ENCODE data around the gene MTHFD2L. TPM values are rescaled to one million over a fixed set of nuclear protein-coding genes. Genes with fewer than 3 reads are reported as not detected.

MTHFD2L gene
- total RNA-seq, 1 donor from 2014 or later = 14.7 TPM

- H3K27me3 Mint-ChIP-seq (ENCODE audit: unreplicated experiment) = no peaks in the 10 kb centered on the region
- H3K27ac Mint-ChIP-seq (ENCODE audit: unreplicated experiment) = no peak overlapping the region
- H3K36me3 Mint-ChIP-seq (ENCODE audit: unreplicated experiment) = peaks cover 6% of the 10 kb centered on the region
- no peak overlapping the region for H3K4me3 Mint-ChIP-seq (ENCODE audit: unreplicated experiment)
- no peaks in the 10 kb centered on the region for H3K4me1 Mint-ChIP-seq (ENCODE audit: unreplicated experiment)
- TF ChIP-seq CTCF (IDR thresholded peaks at IDR 0.05) = no peak
- no peak for DNase-seq (ENCODE audit: extremely low spot score, unreplicated experiment)
- H3K9me3 Mint-ChIP-seq (ENCODE audit: unreplicated experiment) = peaks cover 4% of the 10 kb centered on the region
Measured at GRCh38 chr4:74174421-74174820, 16.5 kb downstream of the MTHFD2L start.

- no peak for DNase-seq (ENCODE audit: extremely low spot score, unreplicated experiment)
- Mint-ChIP-seq H3K36me3 (ENCODE audit: unreplicated experiment) (peaks cover 6% of the 10 kb centered on the region), H3K27ac (ENCODE audit: unreplicated experiment) (no peak overlapping the region), H3K9me3 (ENCODE audit: unreplicated experiment) (peaks cover 4% of the 10 kb centered on the region), H3K4me3 (ENCODE audit: unreplicated experiment) (no peak overlapping the region), H3K4me1 (ENCODE audit: unreplicated experiment) (no peaks in the 10 kb centered on the region), H3K27me3 (ENCODE audit: unreplicated experiment) (no peaks in the 10 kb centered on the region)
- no peak for TF ChIP-seq CTCF (IDR thresholded peaks at IDR 0.05)
Measured at GRCh38 chr4:74174941-74175340, 17.0 kb downstream of the MTHFD2L start.

GRCh38 chr4:74175379-74175778, 17.5 kb downstream of the MTHFD2L start:
- Mint-ChIP-seq H3K27me3 (ENCODE audit: unreplicated experiment) (no peaks in the 10 kb centered on the region), H3K4me1 (ENCODE audit: unreplicated experiment) (no peaks in the 10 kb centered on the region), H3K36me3 (ENCODE audit: unreplicated experiment) (peaks cover 6% of the 10 kb centered on the region), H3K9me3 (ENCODE audit: unreplicated experiment) (peaks cover under 1% of the 10 kb centered on the region), H3K27ac (ENCODE audit: unreplicated experiment) (no peak overlapping the region), H3K4me3 (ENCODE audit: unreplicated experiment) (no peak overlapping the region)
- TF ChIP-seq CTCF (IDR thresholded peaks at IDR 0.05) = no peak
- DNase-seq (ENCODE audit: extremely low spot score, unreplicated experiment) = no peak

GRCh38 chr4:74178798-74179197, 20.9 kb downstream of the MTHFD2L start:
- no peaks in the 10 kb centered on the region for H3K27me3 Mint-ChIP-seq (ENCODE audit: unreplicated experiment)
- H3K27ac Mint-ChIP-seq (ENCODE audit: unreplicated experiment) = no peak overlapping the region
- H3K4me1 Mint-ChIP-seq (ENCODE audit: unreplicated experiment) = no peaks in the 10 kb centered on the region

GRCh38 chr4:74181219-74181618, 23.3 kb downstream of the MTHFD2L start:
- Mint-ChIP-seq H3K27me3 (ENCODE audit: unreplicated experiment) (peaks cover 2% of the 10 kb centered on the region), H3K4me1 (ENCODE audit: unreplicated experiment) (no peaks in the 10 kb centered on the region), H3K36me3 (ENCODE audit: unreplicated experiment) (peaks cover 2% of the 10 kb centered on the region), H3K4me3 (ENCODE audit: unreplicated experiment) (no peak overlapping the region), H3K27ac (ENCODE audit: unreplicated experiment) (no peak overlapping the region), H3K9me3 (ENCODE audit: unreplicated experiment) (no peaks in the 10 kb centered on the region)
- no peak for DNase-seq (ENCODE audit: extremely low spot score, unreplicated experiment)
- no peak for TF ChIP-seq CTCF (IDR thresholded peaks at IDR 0.05)

More at GRCh38 chr4:74178798-74179197, 20.9 kb downstream of the MTHFD2L start:
- Mint-ChIP-seq H3K36me3 (ENCODE audit: unreplicated experiment) (peaks cover 6% of the 10 kb centered on the region), H3K4me3 (ENCODE audit: unreplicated experiment) (no peak overlapping the region), H3K9me3 (ENCODE audit: unreplicated experiment) (no peaks in the 10 kb centered on the region)
- no peak for TF ChIP-seq CTCF (IDR thresholded peaks at IDR 0.05)
- DNase-seq (ENCODE audit: extremely low spot score, unreplicated experiment) = no peak

All from osteocyte (in vitro differentiated cells).